ENCODE measurements around the gene RNU1-3.

Gene RNU1-3

DNA sequence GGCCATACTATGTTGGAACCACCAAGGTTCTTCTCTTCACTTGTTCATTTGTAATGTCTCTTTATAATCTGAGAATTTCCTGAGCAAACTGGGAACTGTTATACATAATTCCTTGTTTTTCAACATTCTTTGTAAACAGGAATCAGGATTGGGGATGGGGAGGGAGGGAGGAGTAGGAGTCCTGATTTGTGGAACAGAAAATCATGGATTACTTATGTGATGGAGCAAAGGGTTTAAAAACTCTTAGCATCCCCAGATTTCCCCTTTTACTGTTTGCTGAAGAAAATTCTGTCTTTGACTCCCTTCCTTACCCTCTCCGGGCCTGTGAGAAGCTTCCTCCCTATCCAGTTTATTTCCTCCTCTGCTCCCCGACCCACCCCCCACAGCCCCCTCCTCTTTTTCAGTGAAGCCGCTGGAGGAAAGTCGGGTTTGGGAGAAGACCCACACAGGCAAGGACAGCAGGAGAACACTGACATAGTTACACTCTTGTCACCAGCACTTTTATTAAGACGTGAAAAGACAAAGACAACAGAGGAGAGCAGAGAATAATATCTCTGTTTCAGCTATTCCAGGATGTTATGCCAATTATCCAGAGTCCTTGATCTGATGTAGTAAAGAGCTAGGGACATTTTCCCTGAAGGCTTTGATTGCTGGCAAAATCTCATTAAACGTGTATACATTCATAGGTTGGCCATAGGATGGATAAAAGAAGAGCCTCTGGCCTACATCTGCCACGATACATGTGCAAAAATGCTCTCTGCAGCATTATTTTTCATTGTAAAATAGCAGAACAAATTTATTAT is 48.8 kb downstream of the RNU1-3 start:
- no peak for DNase-seq (ENCODE audit: low read depth)

DNA sequence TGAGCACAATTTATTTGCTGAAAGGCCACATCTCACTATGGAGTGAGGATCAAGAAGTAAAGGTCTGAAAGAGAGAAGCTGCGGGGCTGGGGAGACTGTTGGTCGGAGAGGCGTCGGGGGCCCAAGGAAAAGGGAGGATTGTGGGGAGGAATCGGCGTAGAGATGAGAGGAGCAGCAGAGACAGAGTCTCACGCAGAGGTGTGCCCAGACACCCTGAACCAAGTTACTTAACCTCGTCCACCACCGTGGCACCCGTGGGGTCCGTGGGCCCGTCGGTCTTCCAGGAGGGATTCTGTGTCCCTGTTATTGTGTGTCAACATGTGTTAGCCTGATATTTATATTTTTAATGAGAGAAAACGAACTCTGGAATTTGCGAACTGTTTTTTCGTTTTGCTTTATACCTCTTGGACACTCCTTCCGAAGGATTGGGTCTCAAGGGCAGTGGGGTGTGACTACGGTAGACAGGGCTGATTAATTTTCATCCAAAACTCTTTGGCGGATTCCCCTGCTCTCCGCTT is 49.6 kb downstream of the RNU1-3 start:
- DNase-seq (ENCODE audit: low read depth) = no peak

Data from stimulated activated CD8-positive, alpha-beta memory T cell treated with anti-CD3 and anti-CD28 coated beads, Interleukin-15, amount 100 ng/mL, for 1 hour (primary cell).